Suprapubic skin (tissue), 4 donors: ENCODE measurements around the gene OTUB2. TPM values are rescaled to one million over a fixed set of nuclear protein-coding genes. Genes with fewer than 3 reads are reported as not detected.

ENCODE experiments used
- DNase-seq, 2 donors: peaks; one replicate each; pipeline ENCODE4 v3.0.0-alpha.2; 2019; ENCODE audit warnings: low spot score in 2 of 2
- H3K27ac ChIP-seq: fragments of 200-600 bp; sonication (generic); one replicate; pipeline ENCODE4 v1.5.1; 2019
- H3K27me3 ChIP-seq: fragments of 200-600 bp; sonication (generic); one replicate; pipeline ENCODE4 v1.5.1; 2019
- H3K36me3 ChIP-seq: fragments of 200-600 bp; sonication (generic); one replicate; pipeline ENCODE4 v1.5.1; 2019
- H3K4me1 ChIP-seq: fragments of 200-600 bp; sonication (generic); one replicate; pipeline ENCODE4 v1.5.1; 2019
- H3K4me3 ChIP-seq: fragments of 200-600 bp; sonication (generic); one replicate; pipeline ENCODE4 v1.5.1; 2019; ENCODE audit warnings: mild to moderate bottlenecking
- H3K9me3 ChIP-seq: fragments of 200-600 bp; sonication (generic); one replicate; pipeline ENCODE4 v1.5.1; 2019
- EP300 ChIP-seq: sonication (generic); formaldehyde crosslinking; IDR thresholded peaks from one replicate; pipeline ENCODE4 v1.6.1; 2017; ENCODE audit warnings: antibody characterized with exemption
- POLR2A ChIP-seq, 2 donors: fragments of 450-650 bp; IDR thresholded peaks; one replicate each; pipeline ENCODE4 v1.6.1; 2017; ENCODE audit warnings: antibody characterized with exemption in 2 of 2, mild to moderate bottlenecking in 2 of 2, moderate library complexity in 2 of 2
- POLR2AphosphoS5 ChIP-seq, 3 donors: sonication (generic); formaldehyde crosslinking; IDR thresholded peaks; one replicate each; pipeline ENCODE4 v1.6.1; 2017; ENCODE audit warnings: antibody characterized with exemption in 3 of 3
- WGBS: methylation state at CpG from one replicate; pipeline ENCODE4 v1.1.5; 2018; 5-methylcytosine and 5-hydroxymethylcytosine counted together
- total RNA-seq, 4 donors: library from RNA; depleted of rRNA; stranded (reverse); fragments of >200 nt; gene quantifications; one replicate each; pipeline ENCODE4 v1.1.0, GENCODE V29; 2016
- TF ChIP-seq, protein P1 (sequence below), 2 donors: fragments of 200-600 bp in 1 of 2; fragments of 450-650 bp in 1 of 2; sonication (generic) in 1 of 2; IDR thresholded peaks; one replicate each; pipeline ENCODE4 v1.5.1; 2016 to 2019; ENCODE audit warnings: antibody characterized with exemption in 2 of 2, mild to moderate bottlenecking in 1 of 2, moderate library complexity in 1 of 2

OTUB2 gene
- total RNA-seq, 4 donors from 2014 or later: 7.2 to 35.5 (median 14.3) TPM

DNA sequence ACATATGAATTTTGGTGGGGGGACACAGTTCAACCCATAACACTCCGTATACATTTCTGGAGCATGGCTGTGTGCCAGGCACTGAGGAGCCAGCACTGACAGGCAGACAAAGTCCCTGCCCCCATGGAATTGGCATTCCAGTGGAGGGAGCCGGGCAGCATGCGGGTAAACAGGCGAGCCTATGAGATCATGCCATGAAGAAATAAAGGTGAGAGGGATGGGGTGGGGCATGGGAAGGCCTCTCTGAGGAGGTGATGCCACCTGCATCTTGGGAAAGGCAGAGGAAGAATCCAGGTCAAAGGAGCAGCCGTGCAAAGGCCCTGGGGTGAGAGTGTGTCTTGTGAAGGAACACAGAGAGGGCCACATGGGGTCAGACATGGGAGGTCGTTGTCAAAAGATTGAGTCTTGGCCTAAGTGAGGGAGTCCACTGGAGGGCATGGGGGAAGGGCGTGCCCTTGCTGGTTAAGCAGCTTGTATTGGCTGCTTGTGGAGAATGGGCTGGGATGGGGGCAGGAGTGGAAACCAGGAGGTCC is 3.6 kb downstream of the OTUB2 start:
- Histone ChIP-seq H3K27ac (no peak overlapping the region), H3K4me3 (no peak overlapping the region), H3K36me3 (no peaks in the 10 kb centered on the region), H3K27me3 (no peaks in the 10 kb centered on the region), H3K9me3 (no peaks in the 10 kb centered on the region), H3K4me1 (peaks cover 14% of the 10 kb centered on the region)
- 92% methylated on average over 7 of the region's 7 CpGs for WGBS
- TF ChIP-seq POLR2AphosphoS5 (IDR thresholded peaks at IDR 0.05) (no peak), POLR2A (IDR thresholded peaks at IDR 0.05) (no peak), EP300 (no peak)
- TF ChIP-seq, protein P1, sequence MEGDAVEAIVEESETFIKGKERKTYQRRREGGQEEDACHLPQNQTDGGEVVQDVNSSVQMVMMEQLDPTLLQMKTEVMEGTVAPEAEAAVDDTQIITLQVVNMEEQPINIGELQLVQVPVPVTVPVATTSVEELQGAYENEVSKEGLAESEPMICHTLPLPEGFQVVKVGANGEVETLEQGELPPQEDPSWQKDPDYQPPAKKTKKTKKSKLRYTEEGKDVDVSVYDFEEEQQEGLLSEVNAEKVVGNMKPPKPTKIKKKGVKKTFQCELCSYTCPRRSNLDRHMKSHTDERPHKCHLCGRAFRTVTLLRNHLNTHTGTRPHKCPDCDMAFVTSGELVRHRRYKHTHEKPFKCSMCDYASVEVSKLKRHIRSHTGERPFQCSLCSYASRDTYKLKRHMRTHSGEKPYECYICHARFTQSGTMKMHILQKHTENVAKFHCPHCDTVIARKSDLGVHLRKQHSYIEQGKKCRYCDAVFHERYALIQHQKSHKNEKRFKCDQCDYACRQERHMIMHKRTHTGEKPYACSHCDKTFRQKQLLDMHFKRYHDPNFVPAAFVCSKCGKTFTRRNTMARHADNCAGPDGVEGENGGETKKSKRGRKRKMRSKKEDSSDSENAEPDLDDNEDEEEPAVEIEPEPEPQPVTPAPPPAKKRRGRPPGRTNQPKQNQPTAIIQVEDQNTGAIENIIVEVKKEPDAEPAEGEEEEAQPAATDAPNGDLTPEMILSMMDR (IDR thresholded peaks at IDR 0.05): no peak
- DNase-seq: no peak

GRCh38 chr14:94030571-94030970 is 4.4 kb downstream of the OTUB2 start:
- Histone ChIP-seq H3K27ac (no peak overlapping the region), H3K9me3 (no peaks in the 10 kb centered on the region), H3K27me3 (no peaks in the 10 kb centered on the region), H3K36me3 (no peaks in the 10 kb centered on the region), H3K4me3 (no peak overlapping the region), H3K4me1 (peaks cover 14% of the 10 kb centered on the region)
- no peak for DNase-seq
- 88% methylated on average over 14 of the region's 14 CpGs for WGBS
- TF ChIP-seq, protein P1 (IDR thresholded peaks at IDR 0.05): no peak
- TF ChIP-seq POLR2AphosphoS5 (IDR thresholded peaks at IDR 0.05) (no peak), EP300 (no peak), POLR2A (IDR thresholded peaks at IDR 0.05) (no peak)

- H3K9me3 ChIP-seq: no peaks in the 10 kb centered on the region
- peaks cover 9% of the 10 kb centered on the region for H3K4me1 ChIP-seq
- no peak overlapping the region for H3K4me3 ChIP-seq
- H3K27ac ChIP-seq: no peak overlapping the region
- TF ChIP-seq POLR2A (IDR thresholded peaks at IDR 0.05) (no peak), EP300 (no peak), POLR2AphosphoS5 (IDR thresholded peaks at IDR 0.05) (no peak)
- TF ChIP-seq, protein P1 (IDR thresholded peaks at IDR 0.05): no peak
- H3K27me3 ChIP-seq: no peaks in the 10 kb centered on the region
- no peak for DNase-seq
- no peaks in the 10 kb centered on the region for H3K36me3 ChIP-seq
- WGBS: 92% methylated on average over 8 of the region's 8 CpGs
Measured at GRCh38 chr14:94031161-94031882, 5.2 kb downstream of the OTUB2 start.

DNA sequence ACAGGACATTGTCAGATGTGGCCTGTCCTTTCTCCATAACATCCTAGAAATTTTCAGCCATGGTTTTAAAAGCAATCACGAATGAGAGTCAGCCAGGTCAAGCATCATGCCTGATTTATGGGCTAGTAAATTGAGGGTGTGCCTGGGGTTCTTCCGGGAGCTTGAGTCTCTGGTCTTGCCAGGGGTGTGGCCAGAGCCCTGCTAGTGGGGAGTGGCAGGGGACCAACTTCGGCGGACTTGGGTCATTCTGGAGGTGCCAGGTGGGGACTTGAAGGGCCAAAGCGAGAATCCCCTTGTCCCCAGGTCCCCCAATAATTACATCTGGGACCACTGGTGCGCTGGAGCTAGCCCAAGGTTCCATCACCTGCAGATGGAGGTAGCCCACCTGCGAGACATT is 5.7 kb downstream of the OTUB2 start:
- H3K27ac ChIP-seq: no peak overlapping the region
- H3K4me3 ChIP-seq: no peak overlapping the region
- H3K27me3 ChIP-seq: no peaks in the 10 kb centered on the region
- no peaks in the 10 kb centered on the region for H3K36me3 ChIP-seq
- peaks cover 4% of the 10 kb centered on the region for H3K4me1 ChIP-seq
- no peaks in the 10 kb centered on the region for H3K9me3 ChIP-seq
- TF ChIP-seq EP300 (no peak), POLR2AphosphoS5 (IDR thresholded peaks at IDR 0.05) (no peak), POLR2A (IDR thresholded peaks at IDR 0.05) (no peak)
- TF ChIP-seq, protein P1 (IDR thresholded peaks at IDR 0.05): no peak
- no peak for DNase-seq
- 78% methylated on average over 5 of the region's 7 CpGs for WGBS

DNA sequence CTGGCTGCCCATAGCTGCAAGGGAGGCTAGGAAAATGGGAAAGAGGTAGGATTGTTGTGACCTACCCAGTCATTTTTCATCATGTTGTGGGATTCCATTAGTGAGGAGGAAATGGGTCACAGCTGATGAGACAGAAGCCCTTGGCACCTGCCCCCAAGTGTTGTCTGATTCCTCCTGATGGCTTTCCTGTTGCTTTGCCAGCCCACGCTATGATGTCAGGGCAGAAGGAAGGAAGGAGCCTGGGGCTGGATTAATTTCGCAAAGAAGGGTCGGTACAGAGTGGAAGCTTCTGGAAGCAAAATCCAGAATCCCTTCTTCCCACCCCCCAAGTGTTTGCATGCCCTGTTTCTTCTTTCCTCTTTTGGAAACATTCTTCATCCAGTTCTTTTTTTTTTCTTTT is 8.7 kb downstream of the OTUB2 start:
- WGBS: 84% methylated on average over 3 of the region's 3 CpGs
- no peak for DNase-seq
- TF ChIP-seq EP300 (no peak), POLR2AphosphoS5 (IDR thresholded peaks at IDR 0.05) (no peak), POLR2A (IDR thresholded peaks at IDR 0.05) (no peak)
- TF ChIP-seq, protein P1 (IDR thresholded peaks at IDR 0.05): no peak

More for the DNA sequence above, 8.7 kb downstream of the OTUB2 start:
- Histone ChIP-seq H3K4me1 (no peaks in the 10 kb centered on the region), H3K36me3 (no peaks in the 10 kb centered on the region), H3K27me3 (no peaks in the 10 kb centered on the region), H3K9me3 (no peaks in the 10 kb centered on the region), H3K4me3 (no peak overlapping the region), H3K27ac (no peak overlapping the region)
